Hepatocyte (in vitro differentiated cells): ENCODE results near the gene WNK2. TPM values are rescaled to one million over a fixed set of nuclear protein-coding genes. Genes with fewer than 3 reads are reported as not detected.
A peak's percentile ranks its signal among the peaks of the same experiment; 100 is the strongest.

Experiments
- DNase-seq: peaks from one replicate; pipeline ENCODE4 v3.0.0-alpha.2; 2016; ENCODE audit warnings: low spot score
- H2AFZ ChIP-seq: fragments of 200-600 bp; sonication (generic); 2 replicates; pipeline ENCODE4 v1.6.0; 2016; ENCODE audit warnings: antibody characterized with exemption, mild to moderate bottlenecking
- H3K27ac ChIP-seq: fragments of 200-600 bp; sonication (generic); 2 replicates; pipeline ENCODE4 v1.5.1; 2016; ENCODE audit warnings: mild to moderate bottlenecking
- H3K27me3 ChIP-seq: fragments of 200-600 bp; sonication (generic); 2 replicates; pipeline ENCODE4 v1.6.1; 2016
- H3K36me3 ChIP-seq: fragments of 200-600 bp; sonication (generic); replicated peaks from 2 replicates; pipeline ENCODE4 v1.5.1; 2016; ENCODE audit warnings: low read depth; ENCODE audit not compliant: insufficient read depth
- H3K4me1 ChIP-seq: fragments of 200-600 bp; sonication (generic); 2 replicates; pipeline ENCODE4 v1.5.1; 2016; ENCODE audit warnings: mild to moderate bottlenecking, moderate library complexity; ENCODE audit not compliant: insufficient read depth
- H3K4me2 ChIP-seq: fragments of 200-600 bp; sonication (generic); 2 replicates; pipeline ENCODE4 v1.6.0; 2016
- H3K4me3 ChIP-seq: fragments of 200-600 bp; sonication (generic); 2 replicates; pipeline ENCODE4 v1.5.1; 2016; ENCODE audit warnings: mild to moderate bottlenecking
- H3K79me2 ChIP-seq: fragments of 200-600 bp; sonication (generic); 2 replicates; pipeline ENCODE4 v1.6.0; 2017; ENCODE audit warnings: mild to moderate bottlenecking
- H3K9me2 ChIP-seq: fragments of 200-600 bp; sonication (generic); replicated peaks from 2 replicates; pipeline ENCODE4 v1.6.0; 2017; ENCODE audit warnings: mild to moderate bottlenecking; ENCODE audit not compliant: insufficient read depth
- H3K9me3 ChIP-seq: fragments of 200-600 bp; sonication (generic); 2 replicates; pipeline ENCODE4 v1.5.1; 2016; ENCODE audit warnings: low read depth, mild to moderate bottlenecking
- H4K20me1 ChIP-seq: fragments of 200-600 bp; sonication (generic); 2 replicates; pipeline ENCODE4 v1.6.0; 2016; ENCODE audit warnings: mild to moderate bottlenecking; ENCODE audit not compliant: insufficient read depth, poor library complexity, severe bottlenecking
- EZH2 ChIP-seq: fragments of 200-600 bp; sonication (generic); IDR thresholded peaks from 2 replicates; pipeline ENCODE4 v1.6.1; 2016; ENCODE audit warnings: antibody characterized with exemption, mild to moderate bottlenecking, borderline replicate concordance
- EZH2phosphoT487 ChIP-seq: fragments of 200-600 bp; sonication (generic); IDR thresholded peaks from one replicate; pipeline ENCODE4 v1.6.1; 2018; ENCODE audit warnings: antibody characterized with exemption, mild to moderate bottlenecking, low read depth, moderate library complexity; ENCODE audit not compliant: unreplicated experiment, severe bottlenecking
- WGBS: methylation state at CpG from one replicate; pipeline ENCODE4 v1.1.6; 2016; ENCODE audit warnings: low lambda C conversion rate; ENCODE audit errors: missing lambda C conversion rate; 5-methylcytosine and 5-hydroxymethylcytosine counted together
- polyA plus RNA-seq: library from polyadenylated mRNA; unstranded; fragments of >200 nt; fragmentation: Nextera tagmentation; extraction: Ambion mirVana; gene quantifications from 2 replicates; pipeline ENCODE4 v1.2.1, GENCODE V29; 2016
- total RNA-seq: library from RNA; depleted of rRNA; stranded (reverse); fragments of >200 nt; gene quantifications from 2 replicates; pipeline ENCODE4 v1.2.3, GENCODE V29; 2014
- TF ChIP-seq, protein P1 (sequence below): fragments of 200-600 bp; sonication (generic); IDR thresholded peaks from 2 replicates; pipeline ENCODE4 v1.5.1; 2016; ENCODE audit warnings: antibody characterized with exemption, mild to moderate bottlenecking; ENCODE audit not compliant: poor library complexity

WNK2 gene
- total and polyA plus RNA-seq, 2 experiments from 2014 or later: 8.9 to 13.5 TPM

DNA sequence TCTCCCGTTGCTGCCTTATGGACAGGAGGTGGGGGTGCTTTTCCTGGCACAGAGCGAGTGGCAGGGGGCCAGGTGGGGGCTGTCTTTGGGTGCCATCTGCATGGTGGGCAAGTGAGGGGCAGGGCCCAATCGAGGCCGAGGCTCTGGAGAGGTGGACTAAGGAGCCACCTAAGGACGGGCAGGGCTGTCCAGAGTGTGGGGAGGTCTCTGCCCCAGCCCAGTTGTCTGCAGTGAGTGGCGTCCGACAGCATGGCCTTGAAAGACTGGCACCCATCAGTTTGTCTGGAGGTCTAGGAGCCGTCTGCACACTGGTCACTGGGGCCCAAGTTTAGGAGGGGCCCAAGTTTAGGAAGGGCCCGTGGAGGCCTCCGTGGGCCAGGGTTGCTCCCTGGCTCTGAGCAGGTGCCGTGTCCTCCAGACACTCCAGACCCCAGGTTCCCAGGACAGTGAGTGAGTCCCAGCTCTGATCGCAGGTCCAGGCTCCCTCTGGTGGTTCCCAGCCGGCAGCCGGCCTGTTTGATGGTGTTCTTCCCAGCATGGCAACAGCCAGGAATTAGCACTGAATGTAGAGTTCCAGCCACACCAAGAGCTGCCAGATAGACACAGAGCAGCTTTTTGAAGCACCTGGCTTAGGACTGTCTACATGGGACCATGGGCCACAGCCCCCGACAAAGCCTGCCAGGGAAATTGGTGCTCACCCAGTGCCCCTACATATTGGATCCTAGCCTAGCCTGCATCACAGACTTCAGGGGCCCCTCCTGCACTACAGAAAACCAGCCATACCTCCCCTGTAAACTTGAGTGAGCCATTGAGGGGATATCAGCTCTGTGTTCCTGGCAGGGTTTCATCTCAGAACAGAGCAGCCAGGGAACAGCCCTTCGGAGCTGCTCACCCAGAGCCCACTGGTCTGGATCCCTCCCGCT is 120.9 kb downstream of the WNK2 start:
- Histone ChIP-seq H3K9me2 (no peaks in the 10 kb centered on the region), H3K4me3 (no peak overlapping the region), H3K4me1 (no peaks in the 10 kb centered on the region), H3K9me3 (no peaks in the 10 kb centered on the region), H2AFZ (no peak overlapping the region), H3K79me2 (no peaks in the 10 kb centered on the region), H3K27ac (no peak overlapping the region), H3K4me2 (no peak overlapping the region), H4K20me1 (no peaks in the 10 kb centered on the region), H3K36me3 (no peaks in the 10 kb centered on the region), H3K27me3 (no peaks in the 10 kb centered on the region)
- TF ChIP-seq, protein P1, sequence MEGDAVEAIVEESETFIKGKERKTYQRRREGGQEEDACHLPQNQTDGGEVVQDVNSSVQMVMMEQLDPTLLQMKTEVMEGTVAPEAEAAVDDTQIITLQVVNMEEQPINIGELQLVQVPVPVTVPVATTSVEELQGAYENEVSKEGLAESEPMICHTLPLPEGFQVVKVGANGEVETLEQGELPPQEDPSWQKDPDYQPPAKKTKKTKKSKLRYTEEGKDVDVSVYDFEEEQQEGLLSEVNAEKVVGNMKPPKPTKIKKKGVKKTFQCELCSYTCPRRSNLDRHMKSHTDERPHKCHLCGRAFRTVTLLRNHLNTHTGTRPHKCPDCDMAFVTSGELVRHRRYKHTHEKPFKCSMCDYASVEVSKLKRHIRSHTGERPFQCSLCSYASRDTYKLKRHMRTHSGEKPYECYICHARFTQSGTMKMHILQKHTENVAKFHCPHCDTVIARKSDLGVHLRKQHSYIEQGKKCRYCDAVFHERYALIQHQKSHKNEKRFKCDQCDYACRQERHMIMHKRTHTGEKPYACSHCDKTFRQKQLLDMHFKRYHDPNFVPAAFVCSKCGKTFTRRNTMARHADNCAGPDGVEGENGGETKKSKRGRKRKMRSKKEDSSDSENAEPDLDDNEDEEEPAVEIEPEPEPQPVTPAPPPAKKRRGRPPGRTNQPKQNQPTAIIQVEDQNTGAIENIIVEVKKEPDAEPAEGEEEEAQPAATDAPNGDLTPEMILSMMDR: peak; percentile 86
- TF ChIP-seq EZH2phosphoT487: no peak
- WGBS: 62% methylated on average over 17 of the region's 17 CpGs
- DNase-seq: peak; percentile 80

DNA sequence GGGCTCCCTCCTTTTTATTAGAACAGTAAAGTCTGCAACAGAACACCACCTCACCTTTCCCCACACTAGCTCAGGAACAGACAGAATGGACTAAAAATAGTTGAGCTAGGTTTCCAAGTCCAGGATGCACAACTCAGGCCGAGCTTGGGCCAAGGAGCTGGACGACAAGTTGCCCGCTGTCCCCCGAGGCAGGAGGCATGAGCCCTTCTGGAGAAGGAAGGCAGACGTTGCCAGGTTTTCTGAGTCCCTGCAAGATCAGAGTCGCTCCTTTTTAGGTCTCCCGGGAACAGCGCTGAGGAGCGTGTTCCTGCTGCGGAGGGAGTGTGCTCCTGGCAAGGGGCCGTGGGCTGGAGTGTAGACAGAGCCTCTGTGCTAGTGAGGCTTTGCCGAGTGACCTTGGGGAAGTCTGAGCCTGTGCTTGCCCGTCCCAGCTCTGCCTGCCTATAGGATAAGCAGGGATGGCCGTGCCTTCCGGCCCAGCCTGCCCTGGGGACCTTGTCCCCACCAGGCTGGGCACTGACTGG is 121.6 kb downstream of the WNK2 start:
- no peak for DNase-seq
- Histone ChIP-seq H4K20me1 (no peaks in the 10 kb centered on the region), H3K27ac (no peak overlapping the region), H3K9me3 (no peaks in the 10 kb centered on the region), H2AFZ (no peak overlapping the region), H3K36me3 (no peaks in the 10 kb centered on the region), H3K27me3 (no peaks in the 10 kb centered on the region), H3K4me2 (no peak overlapping the region), H3K4me1 (no peaks in the 10 kb centered on the region), H3K79me2 (no peaks in the 10 kb centered on the region), H3K9me2 (no peaks in the 10 kb centered on the region), H3K4me3 (no peak overlapping the region)
- no peak for TF ChIP-seq EZH2
- no peak for TF ChIP-seq EZH2phosphoT487
- TF ChIP-seq, protein P1: no peak
- whole genome bisulfite sequencing: 90% methylated on average over 15 of the region's 15 CpGs

DNA sequence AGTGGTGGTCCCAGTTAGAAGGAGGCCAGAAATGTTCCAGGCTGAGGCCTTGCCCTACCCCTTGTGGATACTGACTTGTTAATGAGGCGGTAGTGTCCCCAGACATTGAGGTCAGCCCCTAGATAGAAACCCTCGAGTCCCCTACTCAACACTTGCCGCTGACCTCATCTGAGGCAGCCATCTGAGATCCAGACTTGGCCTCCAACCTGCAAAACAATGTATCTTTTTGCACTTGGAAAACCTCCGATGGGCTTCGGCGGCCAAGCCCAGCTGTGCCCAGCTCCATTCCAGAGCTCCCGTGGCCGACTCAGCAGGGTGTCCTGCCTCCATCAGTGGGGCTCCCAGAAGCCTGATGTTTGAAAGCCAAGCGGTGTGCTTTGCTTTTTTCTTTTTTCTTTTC is 122.1 kb downstream of the WNK2 start:
- Histone ChIP-seq H3K79me2 (no peaks in the 10 kb centered on the region), H3K9me3 (no peaks in the 10 kb centered on the region), H3K4me1 (no peaks in the 10 kb centered on the region), H2AFZ (no peak overlapping the region), H3K4me3 (no peak overlapping the region), H3K9me2 (no peaks in the 10 kb centered on the region), H3K27me3 (no peaks in the 10 kb centered on the region), H3K4me2 (no peak overlapping the region), H4K20me1 (no peaks in the 10 kb centered on the region), H3K36me3 (no peaks in the 10 kb centered on the region), H3K27ac (no peak overlapping the region)
- TF ChIP-seq, protein P1: no peak
- TF ChIP-seq EZH2 (no peak), EZH2phosphoT487 (no peak)
- no peak for DNase-seq
- WGBS: 94% methylated on average over 9 of the region's 9 CpGs
